Measurements from ENCODE around the gene IRAK2.

- TF ChIP-seq EP300 (IDR thresholded peaks at IDR 0.05) (no peak), CTCF (IDR thresholded peaks at IDR 0.05) (no peak), POLR2A (IDR thresholded peaks at IDR 0.05) (no peak), POLR2AphosphoS5 (IDR thresholded peaks at IDR 0.05) (no peak)
Observed at GRCh38 chr3:10223676-10224639, 59.2 kb downstream of the IRAK2 start.
